Common myeloid progenitor, CD34-positive (primary cell): ENCODE results near the gene ADAM19.
A peak's percentile ranks its signal among the peaks of the same experiment; 100 is the strongest.
"Not testable (repeated sequence)": the region's sequence is repeated elsewhere in the genome, so short reads cannot be mapped to it uniquely, and the experiment has no call there.

Source experiments
- CTCF ChIA-PET: fragments of 350-600 bp; sonication (Branson Sonifier 250); formaldehyde crosslinking; loops from one replicate; lab custom pipeline; 2021; ENCODE audit warnings: antibody characterized with exemption; lab: Charles Lee
- POLR2A ChIA-PET: fragments of 350-600 bp; sonication (Branson Sonifier 250); formaldehyde crosslinking; loops from one replicate; lab custom pipeline; 2021; ENCODE audit warnings: antibody characterized with exemption; lab: Charles Lee
- DNase-seq, 3 donors: peaks; one replicate each; pipeline versions ENCODE4 v3.0.0 to v3.0.0-alpha.2; 2013
- H3K27ac ChIP-seq, 2 experiments: 1 replicate in 1 of 2; 2 replicates in 1 of 2; pipeline ENCODE4 v1.7.0; 2013; ENCODE audit warnings: inconsistent platforms in 2 of 2, low read length in 2 of 2, mild to moderate bottlenecking in 2 of 2, low read depth in 1 of 2, moderate library complexity in 1 of 2; ENCODE audit not compliant: severe bottlenecking in 2 of 2, insufficient read depth in 1 of 2, poor library complexity in 1 of 2
- H3K27me3 ChIP-seq, 5 experiments: replicated peaks in 2 of 5; 1 replicate in 3 of 5; 2 replicates in 2 of 5; pipeline versions ENCODE4 v1.6.1 to v1.7.0; 2013; ENCODE audit warnings: low read length in 4 of 5, mild to moderate bottlenecking in 2 of 5, moderate library complexity in 2 of 5, inconsistent platforms in 1 of 5; ENCODE audit not compliant: insufficient read depth in 5 of 5, control insufficient read depth in 4 of 5
- H3K36me3 ChIP-seq, 4 experiments: 1 replicate in 2 of 4; 2 replicates in 2 of 4; pipeline versions ENCODE4 v1.6.1 to v1.7.0; 2013; ENCODE audit warnings: low read length in 3 of 4, control low read depth in 1 of 4, mild to moderate bottlenecking in 1 of 4; ENCODE audit not compliant: control insufficient read depth in 4 of 4, insufficient read depth in 4 of 4
- H3K4me1 ChIP-seq, 4 experiments: 1 replicate in 3 of 4; 2 replicates in 1 of 4; pipeline versions ENCODE4 v1.6.1 to v1.7.1; 2013; ENCODE audit warnings: low read length in 3 of 4, mild to moderate bottlenecking in 3 of 4, control low read depth in 1 of 4, inconsistent platforms in 1 of 4, moderate library complexity in 1 of 4; ENCODE audit not compliant: control insufficient read depth in 4 of 4, insufficient read depth in 4 of 4; ENCODE audit errors: control extremely low read depth in 1 of 4
- H3K4me3 ChIP-seq, 7 experiments: 1 replicate in 4 of 7; 2 replicates in 3 of 7; pipeline versions ENCODE4 v1.5.1 to v1.7.0; 2013; ENCODE audit warnings: mild to moderate bottlenecking in 7 of 7, low read length in 6 of 7, moderate library complexity in 6 of 7, inconsistent platforms in 2 of 7, low read depth in 2 of 7, control low read depth in 1 of 7; ENCODE audit not compliant: insufficient read depth in 4 of 7, control insufficient read depth in 1 of 7; ENCODE audit errors: extremely low read depth in 1 of 7
- H3K9me3 ChIP-seq, 5 experiments: 1 replicate in 4 of 5; 2 replicates in 1 of 5; pipeline versions ENCODE4 v1.6.1 to v1.7.1; 2013; ENCODE audit warnings: low read length in 4 of 5, mild to moderate bottlenecking in 2 of 5, inconsistent platforms in 1 of 5, low read depth in 1 of 5, moderate library complexity in 1 of 5; ENCODE audit not compliant: control insufficient read depth in 4 of 5, insufficient read depth in 2 of 5; ENCODE audit errors: control extremely low read depth in 1 of 5
- WGBS: methylation state at CpG from one replicate; pipeline ENCODE4 v1.1.5; 2013; ENCODE audit not compliant: insufficient coverage; 5-methylcytosine and 5-hydroxymethylcytosine counted together

Gene ADAM19

GRCh38 chr5:157487358-157487757, 88.2 kb downstream of the ADAM19 start:
- no peaks in the 10 kb centered on the region for H3K9me3 ChIP-seq
- H3K27ac ChIP-seq, result no peak overlapping the region
- POLR2A ChIA-PET, result no interaction called here
- CTCF ChIA-PET, result no interaction called here
- no peaks in the 10 kb centered on the region for H3K4me1 ChIP-seq
- no peaks in the 10 kb centered on the region for H3K36me3 ChIP-seq
- peak in 1 of 3 donors; percentile 15 for DNase-seq
- WGBS, result 87% methylated on average over 3 of the region's 3 CpGs
- H3K4me3 ChIP-seq, result no peak overlapping the region
- no peaks in the 10 kb centered on the region for H3K27me3 ChIP-seq

GRCh38 chr5:157486861-157487260, 88.7 kb downstream of the ADAM19 start:
- Histone ChIP-seq H3K9me3 (no peaks in the 10 kb centered on the region), H3K4me1 (no peaks in the 10 kb centered on the region), H3K27me3 (no peaks in the 10 kb centered on the region), H3K36me3 (no peaks in the 10 kb centered on the region), H3K27ac (no peak overlapping the region), H3K4me3 (no peak overlapping the region)
- ChIA-PET POLR2A (no interaction called here), CTCF (no interaction called here)
- 100% methylated on average over 3 of the region's 3 CpGs for WGBS
- no peak for DNase-seq

- DNase-seq, result no peak
- Histone ChIP-seq H3K27ac (no peak overlapping the region), H3K27me3 (no peaks in the 10 kb centered on the region), H3K4me1 (no peaks in the 10 kb centered on the region), H3K9me3 (no peaks in the 10 kb centered on the region), H3K36me3 (no peaks in the 10 kb centered on the region), H3K4me3 (no peak overlapping the region)
- CTCF ChIA-PET, result interaction anchor here (1.6 to 2.2 kb wide), 2 partner anchors 10 to 232 kb away, joined by 5 to 8 read pairs; no protein-coding TSS in a partner anchor
- WGBS, result 83% methylated on average over 8 of the region's 8 CpGs
- POLR2A ChIA-PET, result no interaction called here
Measured at GRCh38 chr5:157486221-157486681, 89.3 kb downstream of the ADAM19 start.

GRCh38 chr5:157485811-157486210, 89.8 kb downstream of the ADAM19 start:
- Histone ChIP-seq H3K36me3 (no peaks in the 10 kb centered on the region), H3K27ac (no peak overlapping the region), H3K4me3 (no peak overlapping the region), H3K4me1 (no peaks in the 10 kb centered on the region), H3K9me3 (no peaks in the 10 kb centered on the region), H3K27me3 (no peaks in the 10 kb centered on the region)
- POLR2A ChIA-PET, result interaction anchor here (0.6 kb wide), 1 partner anchor 202 kb away, joined by 3 read pairs; no protein-coding TSS in a partner anchor
- 90% methylated on average over 2 of the region's 3 CpGs for WGBS
- DNase-seq, result no peak
- CTCF ChIA-PET, result interaction anchor here (1.3 to 2.2 kb wide), 3 partner anchors 9 to 233 kb away, joined by 5 to 8 read pairs (median 7); no protein-coding TSS in a partner anchor

GRCh38 chr5:157485340-157485739, 90.2 kb downstream of the ADAM19 start:
- Histone ChIP-seq H3K4me3 (no peak overlapping the region), H3K27ac (no peak overlapping the region), H3K9me3 (no peaks in the 10 kb centered on the region), H3K36me3 (no peaks in the 10 kb centered on the region), H3K4me1 (no peaks in the 10 kb centered on the region), H3K27me3 (no peaks in the 10 kb centered on the region)
- DNase-seq, result no peak
- 81% methylated on average over 2 of the region's 2 CpGs for WGBS
- CTCF ChIA-PET, result interaction anchor here (1.3 to 2.2 kb wide), 4 partner anchors 8 to 233 kb away, joined by 3 to 8 read pairs (median 6); no protein-coding TSS in a partner anchor
- POLR2A ChIA-PET, result interaction anchor here (0.6 kb wide), 1 partner anchor 202 kb away, joined by 3 read pairs; no protein-coding TSS in a partner anchor

- Histone ChIP-seq H3K27ac (no peak overlapping the region), H3K27me3 (no peaks in the 10 kb centered on the region), H3K9me3 (no peaks in the 10 kb centered on the region), H3K4me1 (no peaks in the 10 kb centered on the region), H3K36me3 (no peaks in the 10 kb centered on the region), H3K4me3 (no peak overlapping the region)
- ChIA-PET POLR2A (no interaction called here), CTCF (interaction anchor here (1.3 to 2.2 kb wide), 4 partner anchors 8 to 234 kb away, joined by 3 to 8 read pairs (median 6); no protein-coding TSS in a partner anchor)
- DNase-seq, result no peak
- 92% methylated on average over 5 of the region's 5 CpGs for WGBS
Measured at GRCh38 chr5:157484768-157485167, 90.8 kb downstream of the ADAM19 start.

- H3K9me3 ChIP-seq, H3K27ac ChIP-seq, H3K27me3 ChIP-seq, CTCF ChIA-PET, DNase-seq, H3K36me3 ChIP-seq, POLR2A ChIA-PET, H3K4me1 ChIP-seq, H3K4me3 ChIP-seq: not testable (repeated sequence)
- WGBS, result no CpG with 5 or more reads among the region's 2 CpGs
Measured at GRCh38 chr5:157482702-157483101, 92.9 kb downstream of the ADAM19 start.
